Neural crest cell (in vitro differentiated cells): Measurements from ENCODE around the gene TRPM1. TPM values are rescaled to one million over a fixed set of nuclear protein-coding genes. Genes with fewer than 3 reads are reported as not detected.

Experiments
- DNase-seq: peaks from one replicate; pipeline ENCODE4 v3.0.0; 2021; ENCODE audit warnings: low read depth, mixed read lengths, low spot score
- H3K27ac Mint-ChIP-seq: one replicate; pipeline ENCODE4 v1.8.0; 2021; ENCODE audit warnings: mild to moderate bottlenecking, mixed read lengths; ENCODE audit not compliant: unreplicated experiment
- H3K27me3 Mint-ChIP-seq: 2 replicates; pipeline ENCODE4 v1.8.0; 2021; ENCODE audit warnings: low read depth, mild to moderate bottlenecking, mixed read lengths
- H3K36me3 Mint-ChIP-seq: 2 replicates; pipeline ENCODE4 v1.8.0; 2021; ENCODE audit warnings: low read depth, mild to moderate bottlenecking, mixed read lengths
- H3K4me1 Mint-ChIP-seq: 2 replicates; pipeline ENCODE4 v1.8.0; 2021; ENCODE audit warnings: mixed read lengths
- H3K4me3 Mint-ChIP-seq: one replicate; pipeline ENCODE4 v1.8.0; 2021; ENCODE audit warnings: mild to moderate bottlenecking, mixed read lengths
- H3K9me3 Mint-ChIP-seq: 2 replicates; pipeline ENCODE4 v1.8.0; 2021; ENCODE audit warnings: mixed read lengths
- CTCF ChIP-seq: fragments of 200-600 bp; sonication (generic); conservative IDR thresholded peaks from 2 replicates; pipeline ENCODE4 v1.5.0; 2021; ENCODE audit warnings: antibody characterized with exemption, mild to moderate bottlenecking
- total RNA-seq: library from RNA; stranded (reverse); gene quantifications from 2 replicates; pipeline ENCODE4 v1.2.1, GENCODE V29; 2021

TRPM1 gene
- total RNA-seq, 1 donor from 2014 or later: not detected

GRCh38 chr15:31058236-31058962, 43.1 kb downstream of the TRPM1 start:
- no peak overlapping the region for H3K27ac Mint-ChIP-seq
- no peak for TF ChIP-seq CTCF
- DNase-seq: no peak
- H3K36me3 Mint-ChIP-seq: no peaks in the 10 kb centered on the region
- H3K4me1 Mint-ChIP-seq: peaks cover 9% of the 10 kb centered on the region
- H3K4me3 Mint-ChIP-seq: no peak overlapping the region
- H3K27me3 Mint-ChIP-seq: peaks cover 4% of the 10 kb centered on the region
- H3K9me3 Mint-ChIP-seq: peaks cover 8% of the 10 kb centered on the region

DNA sequence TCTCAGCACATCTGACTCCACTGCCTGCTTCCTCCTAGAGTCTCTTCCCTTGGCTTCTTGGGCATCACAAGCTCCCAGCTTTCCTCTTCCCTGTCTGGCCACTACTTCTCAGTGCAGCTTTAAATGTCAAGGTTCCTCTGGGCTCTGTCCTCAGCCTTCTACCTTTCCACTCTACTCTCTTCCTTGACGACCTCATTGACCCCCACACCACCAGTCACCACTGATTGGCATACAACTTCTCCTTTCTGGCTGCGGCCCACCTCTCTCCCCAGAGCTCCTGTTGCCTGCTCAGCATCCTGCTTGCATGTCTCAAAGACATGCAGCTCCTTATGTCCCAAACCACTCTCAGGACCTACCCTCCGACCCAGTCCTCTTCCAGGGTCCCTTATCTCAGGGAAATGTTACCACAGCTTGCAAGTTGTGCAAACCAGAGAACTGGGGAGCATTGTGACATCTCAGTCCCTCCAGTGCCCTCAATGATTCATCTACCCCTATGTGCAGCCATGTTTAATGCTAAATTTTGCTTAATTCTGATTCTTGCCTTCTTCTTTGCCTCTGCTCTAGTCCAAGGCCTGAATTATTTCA, 49.9 kb downstream of the TRPM1 start:
- TF ChIP-seq CTCF: no peak
- no peaks in the 10 kb centered on the region for H3K9me3 Mint-ChIP-seq
- no peak overlapping the region for H3K4me3 Mint-ChIP-seq
- no peak for DNase-seq
- no peaks in the 10 kb centered on the region for H3K36me3 Mint-ChIP-seq
- peaks cover under 1% of the 10 kb centered on the region for H3K27me3 Mint-ChIP-seq
- no peaks in the 10 kb centered on the region for H3K4me1 Mint-ChIP-seq
- no peak overlapping the region for H3K27ac Mint-ChIP-seq

GRCh38 chr15:31050953-31051352, 50.6 kb downstream of the TRPM1 start:
- Mint-ChIP-seq H3K4me1 (no peaks in the 10 kb centered on the region), H3K27me3 (peaks cover 3% of the 10 kb centered on the region), H3K4me3 (no peak overlapping the region), H3K9me3 (no peaks in the 10 kb centered on the region), H3K27ac (no peak overlapping the region), H3K36me3 (no peaks in the 10 kb centered on the region)
- DNase-seq: no peak
- TF ChIP-seq CTCF: no peak

DNA sequence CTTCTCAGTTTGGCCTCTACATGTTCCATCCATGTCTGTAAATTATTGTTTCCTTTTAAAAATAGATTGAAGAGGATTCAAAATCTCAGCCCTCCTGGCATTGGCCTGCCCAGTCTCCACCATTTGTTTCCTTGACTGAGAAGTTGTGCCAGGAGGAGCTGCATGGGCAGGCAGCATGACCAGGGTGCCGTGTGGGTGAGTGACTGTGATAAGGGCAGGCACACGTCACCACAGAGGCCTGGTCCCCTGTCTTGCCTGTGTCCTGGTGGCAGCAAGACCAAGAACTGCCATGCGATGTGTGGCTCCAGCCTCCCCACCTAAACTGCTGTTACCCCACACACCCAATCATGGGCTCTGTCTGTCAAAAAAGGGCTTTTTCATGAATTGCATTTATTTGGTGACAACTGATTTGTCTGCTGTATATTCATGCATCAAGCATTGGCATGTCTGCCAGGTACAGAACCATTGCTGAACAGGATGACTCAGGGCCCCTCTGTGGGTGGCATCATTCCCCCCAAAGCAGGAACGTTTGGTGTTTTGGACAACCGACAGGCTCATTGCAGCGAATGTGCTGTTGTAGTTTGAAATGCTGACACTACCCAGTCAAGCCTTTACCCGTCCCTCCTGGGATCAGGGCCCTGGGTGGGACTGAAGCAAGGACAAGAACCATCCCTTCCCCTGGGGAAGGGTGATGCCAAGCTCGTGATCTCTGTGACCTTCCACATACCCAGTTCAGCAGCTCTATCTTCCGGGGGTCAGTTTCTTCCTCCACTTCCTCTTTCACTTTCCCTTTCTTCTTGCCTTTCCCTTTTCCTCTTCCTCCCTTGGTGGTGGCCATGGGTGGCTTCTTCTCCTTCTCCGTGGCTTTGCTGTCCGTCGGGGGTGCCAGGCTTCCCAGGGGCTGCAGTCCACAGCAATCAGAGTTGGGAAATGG, 51.6 kb downstream of the TRPM1 start:
- no peak for TF ChIP-seq CTCF
- Mint-ChIP-seq H3K27ac (no peak overlapping the region), H3K36me3 (no peaks in the 10 kb centered on the region), H3K9me3 (no peaks in the 10 kb centered on the region), H3K4me1 (no peaks in the 10 kb centered on the region), H3K4me3 (no peak overlapping the region), H3K27me3 (peaks cover 3% of the 10 kb centered on the region)
- DNase-seq: no peak

GRCh38 chr15:31049111-31049510, 52.4 kb downstream of the TRPM1 start:
- Mint-ChIP-seq H3K36me3 (no peaks in the 10 kb centered on the region), H3K27ac (no peak overlapping the region), H3K4me1 (no peaks in the 10 kb centered on the region), H3K9me3 (no peaks in the 10 kb centered on the region), H3K27me3 (peaks cover 3% of the 10 kb centered on the region), H3K4me3 (no peak overlapping the region)
- TF ChIP-seq CTCF: no peak
- no peak for DNase-seq
